ENCODE results near the gene DNM3.

Gene DNM3

GRCh38 chr1:172393354-172393753, 552.1 kb downstream of the DNM3 start:
- Histone ChIP-seq H3K9me3 (ENCODE audit: control insufficient read depth, insufficient read depth, low read depth, low read length) (no peaks in the 10 kb centered on the region), H3K36me3 (ENCODE audit: control insufficient read depth in 2 of 2, insufficient read depth in 1 of 2, low read length in 2 of 2) (no peaks in the 10 kb centered on the region), H3K4me1 (ENCODE audit: control insufficient read depth, insufficient read depth, low read length) (no peaks in the 10 kb centered on the region), H3K4me3 (ENCODE audit: low read depth, low read length) (no peak overlapping the region), H3K27ac (ENCODE audit: extremely low read depth, low read depth, low read length) (no peak overlapping the region)
- CTCF ChIA-PET: no interaction called here
- POLR2A ChIA-PET: no interaction called here
- no peak for TF ChIP-seq ZNF571 (tag by site-specific recombination; IDR thresholded peaks at IDR 0.05)
- TF ChIP-seq ZNF707 (tag by site-specific recombination; IDR thresholded peaks at IDR 0.05): no peak
- TF ChIP-seq BCL11A (tag by site-specific recombination; IDR thresholded peaks at IDR 0.05; ENCODE audit: low read depth): no peak
- TF ChIP-seq ZNF645 (tag by site-specific recombination; IDR thresholded peaks at IDR 0.05): no peak

- no peak overlapping the region for H3K27ac ChIP-seq (ENCODE audit: extremely low read depth, low read depth, low read length)
- no peaks in the 10 kb centered on the region for H3K4me1 ChIP-seq (ENCODE audit: control insufficient read depth, insufficient read depth, low read length)
- TF ChIP-seq ZNF350 (tag by site-specific recombination; IDR thresholded peaks at IDR 0.05): no peak
- TF ChIP-seq ZNF747 (tag by site-specific recombination; IDR thresholded peaks at IDR 0.05): no peak
- ChIA-PET CTCF (interaction anchor here (0.6 kb wide), 1 partner anchor 18 kb away, joined by 5 read pairs; no protein-coding TSS in a partner anchor), POLR2A (no interaction called here)
- H3K9me3 ChIP-seq (ENCODE audit: control insufficient read depth, insufficient read depth, low read depth, low read length): no peaks in the 10 kb centered on the region
- no peaks in the 10 kb centered on the region for H3K36me3 ChIP-seq (ENCODE audit: control insufficient read depth in 2 of 2, insufficient read depth in 1 of 2, low read length in 2 of 2)
- H3K4me3 ChIP-seq (ENCODE audit: low read depth, low read length): no peak overlapping the region
Measured at GRCh38 chr1:172394141-172394751, 552.9 kb downstream of the DNM3 start.

DNA sequence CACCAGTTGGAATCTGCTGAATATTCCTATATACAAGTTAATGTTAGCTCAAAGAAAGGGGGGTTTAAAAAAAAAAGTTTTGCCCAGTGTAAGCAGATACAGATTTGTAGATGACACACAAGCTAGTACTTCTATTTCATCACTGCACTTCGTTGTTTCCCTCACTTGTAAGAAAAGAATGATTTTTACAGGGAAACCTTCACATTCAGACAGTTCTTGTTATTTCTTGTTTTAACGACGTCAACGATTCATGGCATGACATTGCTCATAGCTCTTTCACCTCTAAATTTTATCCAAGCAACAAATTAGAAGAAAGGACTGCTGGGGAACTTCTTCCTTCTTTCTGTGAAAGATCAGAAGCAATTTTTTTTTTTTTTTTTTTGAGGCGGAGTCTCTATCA, 553.5 kb downstream of the DNM3 start:
- ChIA-PET POLR2A (no interaction called here), CTCF (interaction anchor here (0.6 to 1.6 kb wide), 3 partner anchors 18 to 808 kb away, joined by 4 to 5 read pairs (median 4); no protein-coding TSS in a partner anchor)
- Histone ChIP-seq H3K36me3 (ENCODE audit: control insufficient read depth in 2 of 2, insufficient read depth in 1 of 2, low read length in 2 of 2) (no peaks in the 10 kb centered on the region), H3K4me1 (ENCODE audit: control insufficient read depth, insufficient read depth, low read length) (no peaks in the 10 kb centered on the region), H3K4me3 (ENCODE audit: low read depth, low read length) (no peak overlapping the region), H3K27ac (ENCODE audit: extremely low read depth, low read depth, low read length) (no peak overlapping the region), H3K9me3 (ENCODE audit: control insufficient read depth, insufficient read depth, low read depth, low read length) (no peaks in the 10 kb centered on the region)
- TF ChIP-seq RBAK (tag by site-specific recombination; IDR thresholded peaks at IDR 0.05): no peak
- no peak for TF ChIP-seq ZNF140 (tag by site-specific recombination; IDR thresholded peaks at IDR 0.05)
- TF ChIP-seq ZNF529 (tag by site-specific recombination; IDR thresholded peaks at IDR 0.05; ENCODE audit: insufficient replicate concordance): no peak
- TF ChIP-seq, protein P1, sequence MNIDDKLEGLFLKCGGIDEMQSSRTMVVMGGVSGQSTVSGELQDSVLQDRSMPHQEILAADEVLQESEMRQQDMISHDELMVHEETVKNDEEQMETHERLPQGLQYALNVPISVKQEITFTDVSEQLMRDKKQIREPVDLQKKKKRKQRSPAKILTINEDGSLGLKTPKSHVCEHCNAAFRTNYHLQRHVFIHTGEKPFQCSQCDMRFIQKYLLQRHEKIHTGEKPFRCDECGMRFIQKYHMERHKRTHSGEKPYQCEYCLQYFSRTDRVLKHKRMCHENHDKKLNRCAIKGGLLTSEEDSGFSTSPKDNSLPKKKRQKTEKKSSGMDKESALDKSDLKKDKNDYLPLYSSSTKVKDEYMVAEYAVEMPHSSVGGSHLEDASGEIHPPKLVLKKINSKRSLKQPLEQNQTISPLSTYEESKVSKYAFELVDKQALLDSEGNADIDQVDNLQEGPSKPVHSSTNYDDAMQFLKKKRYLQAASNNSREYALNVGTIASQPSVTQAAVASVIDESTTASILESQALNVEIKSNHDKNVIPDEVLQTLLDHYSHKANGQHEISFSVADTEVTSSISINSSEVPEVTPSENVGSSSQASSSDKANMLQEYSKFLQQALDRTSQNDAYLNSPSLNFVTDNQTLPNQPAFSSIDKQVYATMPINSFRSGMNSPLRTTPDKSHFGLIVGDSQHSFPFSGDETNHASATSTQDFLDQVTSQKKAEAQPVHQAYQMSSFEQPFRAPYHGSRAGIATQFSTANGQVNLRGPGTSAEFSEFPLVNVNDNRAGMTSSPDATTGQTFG (tag by site-specific recombination; IDR thresholded peaks at IDR 0.05; ENCODE audit: borderline replicate concordance): no peak
- TF ChIP-seq ZNF221 (tag by site-specific recombination; IDR thresholded peaks at IDR 0.05; ENCODE audit: borderline replicate concordance): no peak
- no peak for TF ChIP-seq ZNF707 (tag by site-specific recombination; IDR thresholded peaks at IDR 0.05)
- no peak for TF ChIP-seq ZNF239 (tag by site-specific recombination; IDR thresholded peaks at IDR 0.05)
- TF ChIP-seq ZBTB17 (tag by site-specific recombination; IDR thresholded peaks at IDR 0.05): no peak
- no peak for TF ChIP-seq ZNF513 (tag by site-specific recombination; IDR thresholded peaks at IDR 0.05)
- no peak for TF ChIP-seq ZBTB21 (tag by site-specific recombination; IDR thresholded peaks at IDR 0.05)
- TF ChIP-seq ZNF202 (tag by site-specific recombination; IDR thresholded peaks at IDR 0.05; ENCODE audit: borderline replicate concordance): no peak
- TF ChIP-seq ZNF571 (tag by site-specific recombination; IDR thresholded peaks at IDR 0.05): no peak
- TF ChIP-seq ZNF155 (tag by site-specific recombination; IDR thresholded peaks at IDR 0.05): no peak
- no peak for TF ChIP-seq YY2 (tag by site-specific recombination; IDR thresholded peaks at IDR 0.05)
- no peak for TF ChIP-seq GFI1B (tag by site-specific recombination; IDR thresholded peaks at IDR 0.05)
